GM06990 (cell line): ENCODE measurements around the gene CLCN5.
A peak's percentile ranks its signal among the peaks of the same experiment; 100 is the strongest.

Experiments used
- DNase-seq: peaks from one replicate; pipeline ENCODE4 v3.0.0-alpha.2; 2011; ENCODE audit not compliant: insufficient read length; ENCODE audit errors: extremely low read depth
- H3K27me3 ChIP-seq: replicated peaks from 2 replicates; pipeline ENCODE4 v1.6.0; 2011; ENCODE audit warnings: low read length; ENCODE audit not compliant: control insufficient read depth, insufficient read depth
- H3K36me3 ChIP-seq: 2 replicates; pipeline ENCODE4 v1.5.1; 2011; ENCODE audit warnings: low read length; ENCODE audit not compliant: control insufficient read depth, insufficient read depth
- H3K4me3 ChIP-seq: replicated peaks from 2 replicates; pipeline ENCODE4 v1.5.1; 2011; ENCODE audit warnings: low read depth, mild to moderate bottlenecking, control low read depth, low read length
- TF ChIP-seq, protein P1 (sequence below): IDR thresholded peaks from 2 replicates; pipeline ENCODE4 v1.5.1; 2011; ENCODE audit warnings: low read length, control low read depth, mild to moderate bottlenecking, inconsistent platforms; ENCODE audit not compliant: insufficient read depth, poor library complexity, severe bottlenecking

Gene CLCN5

DNA sequence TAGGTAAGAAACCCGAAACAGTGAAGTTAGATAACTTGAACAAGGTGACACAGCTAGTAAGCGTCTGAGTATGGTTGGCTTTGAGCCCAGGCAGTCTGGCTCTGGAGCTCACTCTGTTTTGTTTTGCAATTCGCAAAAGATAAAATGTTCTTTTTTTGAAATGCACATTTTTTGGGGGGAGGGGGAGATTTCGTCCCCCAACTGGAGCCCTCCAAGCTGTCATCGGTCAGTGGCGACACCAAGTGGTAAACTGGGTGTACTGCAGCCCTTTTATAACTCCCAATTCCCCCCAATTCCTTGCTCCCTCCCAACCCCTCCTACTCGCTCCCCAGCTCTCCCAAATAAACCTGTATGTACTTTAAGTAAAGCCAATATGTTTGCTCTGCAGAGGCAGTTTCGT, 2.8 kb upstream of the CLCN5 start:
- no peak for DNase-seq
- Histone ChIP-seq H3K4me3 (no peak overlapping the region), H3K36me3 (no peaks in the 10 kb centered on the region), H3K27me3 (no peaks in the 10 kb centered on the region)
- TF ChIP-seq, protein P1, sequence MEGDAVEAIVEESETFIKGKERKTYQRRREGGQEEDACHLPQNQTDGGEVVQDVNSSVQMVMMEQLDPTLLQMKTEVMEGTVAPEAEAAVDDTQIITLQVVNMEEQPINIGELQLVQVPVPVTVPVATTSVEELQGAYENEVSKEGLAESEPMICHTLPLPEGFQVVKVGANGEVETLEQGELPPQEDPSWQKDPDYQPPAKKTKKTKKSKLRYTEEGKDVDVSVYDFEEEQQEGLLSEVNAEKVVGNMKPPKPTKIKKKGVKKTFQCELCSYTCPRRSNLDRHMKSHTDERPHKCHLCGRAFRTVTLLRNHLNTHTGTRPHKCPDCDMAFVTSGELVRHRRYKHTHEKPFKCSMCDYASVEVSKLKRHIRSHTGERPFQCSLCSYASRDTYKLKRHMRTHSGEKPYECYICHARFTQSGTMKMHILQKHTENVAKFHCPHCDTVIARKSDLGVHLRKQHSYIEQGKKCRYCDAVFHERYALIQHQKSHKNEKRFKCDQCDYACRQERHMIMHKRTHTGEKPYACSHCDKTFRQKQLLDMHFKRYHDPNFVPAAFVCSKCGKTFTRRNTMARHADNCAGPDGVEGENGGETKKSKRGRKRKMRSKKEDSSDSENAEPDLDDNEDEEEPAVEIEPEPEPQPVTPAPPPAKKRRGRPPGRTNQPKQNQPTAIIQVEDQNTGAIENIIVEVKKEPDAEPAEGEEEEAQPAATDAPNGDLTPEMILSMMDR, result peak; percentile 83

DNA sequence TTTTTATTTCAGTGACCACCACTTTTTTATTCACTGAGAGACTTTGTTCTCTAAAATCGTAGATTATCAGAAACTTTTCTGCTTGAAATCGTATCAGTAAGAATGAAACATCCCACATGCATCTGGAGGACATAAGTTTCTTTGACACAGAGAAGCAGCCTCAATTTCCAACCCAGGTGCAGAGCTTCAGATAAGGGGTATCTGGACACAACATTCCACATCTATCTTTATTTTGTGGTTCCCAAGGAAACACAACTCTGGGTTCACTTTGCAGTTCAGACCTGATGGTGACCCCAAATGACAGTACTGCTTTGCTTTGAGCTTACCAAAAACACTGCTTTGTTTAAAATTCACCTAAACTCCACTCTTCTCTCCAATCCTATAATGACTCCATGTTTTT, 1.3 kb upstream of the CLCN5 start:
- TF ChIP-seq, protein P1, result no peak
- Histone ChIP-seq H3K27me3 (no peaks in the 10 kb centered on the region), H3K4me3 (no peak overlapping the region), H3K36me3 (no peaks in the 10 kb centered on the region)
- no peak for DNase-seq

- Histone ChIP-seq H3K27me3 (no peaks in the 10 kb centered on the region), H3K36me3 (no peaks in the 10 kb centered on the region), H3K4me3 (no peak overlapping the region)
- no peak for DNase-seq
- TF ChIP-seq, protein P1, result no peak
Measured at GRCh38 chrX:49925176-49925575, 2.8 kb downstream of the CLCN5 start.

- no peak overlapping the region for H3K4me3 ChIP-seq
- no peak for DNase-seq
- H3K36me3 ChIP-seq, result no peaks in the 10 kb centered on the region
- no peaks in the 10 kb centered on the region for H3K27me3 ChIP-seq
- TF ChIP-seq, protein P1, result no peak
Measured at GRCh38 chrX:49930039-49930438, 7.6 kb downstream of the CLCN5 start.

DNA sequence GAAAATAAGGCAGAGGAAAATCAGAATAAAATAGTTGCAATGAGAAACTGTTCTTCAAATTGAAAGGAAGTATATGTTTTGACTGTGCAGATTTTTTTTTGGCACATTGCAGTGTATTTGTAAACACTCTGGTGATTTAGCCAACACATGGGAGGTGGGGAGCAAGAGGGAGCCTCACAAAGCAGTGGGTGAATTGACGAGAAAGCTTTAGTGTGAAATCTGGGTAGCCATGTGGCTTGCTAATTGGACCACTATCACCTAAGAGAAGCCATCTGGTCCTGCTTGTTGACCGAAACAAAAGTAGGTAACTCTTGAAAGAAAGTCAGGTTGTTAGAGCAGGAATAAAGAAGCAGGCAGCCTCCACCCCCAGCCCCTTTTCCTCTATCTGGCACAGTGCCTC, 10.4 kb downstream of the CLCN5 start:
- no peaks in the 10 kb centered on the region for H3K27me3 ChIP-seq
- no peaks in the 10 kb centered on the region for H3K36me3 ChIP-seq
- H3K4me3 ChIP-seq, result no peak overlapping the region
- DNase-seq, result no peak
- TF ChIP-seq, protein P1, result no peak

DNA sequence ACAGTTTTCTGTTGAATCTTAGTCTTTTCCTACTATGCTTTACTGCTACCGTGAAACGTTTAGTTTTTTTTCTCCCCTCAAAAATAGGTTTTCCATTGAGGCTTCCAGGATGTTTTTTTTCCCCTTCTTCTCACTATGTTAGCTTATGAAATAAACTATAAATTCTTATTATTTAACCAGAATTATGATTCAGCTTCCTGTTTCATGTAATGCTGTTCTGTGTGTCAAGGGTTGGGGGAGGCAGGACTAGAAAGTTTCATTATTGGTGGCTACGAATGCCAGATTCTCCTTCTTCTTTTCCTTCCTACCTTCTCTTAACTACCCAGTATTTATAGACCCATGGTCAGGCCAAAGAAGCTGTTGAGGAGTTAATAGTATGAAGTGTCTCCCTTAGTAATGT, 11.8 kb downstream of the CLCN5 start:
- H3K36me3 ChIP-seq, result no peaks in the 10 kb centered on the region
- TF ChIP-seq, protein P1, result no peak
- no peak overlapping the region for H3K4me3 ChIP-seq
- DNase-seq, result no peak
- no peaks in the 10 kb centered on the region for H3K27me3 ChIP-seq
